GM23248 (cell line): ENCODE measurements around the gene ADGRG4.

Experiments
- EZH2 ChIP-seq: fragments of 200-600 bp; sonication (generic); IDR thresholded peaks from 2 replicates; pipeline ENCODE4 v1.6.1; 2018; ENCODE audit warnings: antibody characterized with exemption, mild to moderate bottlenecking; ENCODE audit not compliant: insufficient read depth, poor library complexity, severe bottlenecking
- EZH2phosphoT487 ChIP-seq: fragments of 200-600 bp; sonication (generic); IDR thresholded peaks from 2 replicates; pipeline ENCODE4 v1.6.1; 2018; ENCODE audit warnings: antibody characterized with exemption, moderate library complexity, mild to moderate bottlenecking, low read depth; ENCODE audit not compliant: insufficient read depth

GRCh38 chrX:136354201-136354600 is 53.4 kb downstream of the ADGRG4 start:
- TF ChIP-seq EZH2 (no peak), EZH2phosphoT487 (no peak)
